HCT116 (cell line): ENCODE results near the gene NT5DC3.

Source experiments
- ATF3 ChIP-seq: IDR thresholded peaks from 2 replicates; pipeline ENCODE4 v1.6.1; 2012
- CTCF ChIP-seq, 3 experiments: fragments of 200-600 bp in 1 of 3; sonication (generic) in 1 of 3; IDR thresholded peaks in 2 of 3; conservative IDR thresholded peaks in 1 of 3; 2 replicates each; pipeline ENCODE4 v1.5.1; 2012 to 2017; ENCODE audit warnings: low read depth in 2 of 3, low read length in 2 of 3, antibody characterized with exemption in 1 of 3, borderline replicate concordance in 1 of 3, control low read depth in 1 of 3, mild to moderate bottlenecking in 1 of 3, mixed read lengths in 1 of 3, mixed run types in 1 of 3, moderate library complexity in 1 of 3; ENCODE audit not compliant: insufficient read depth in 1 of 3
- EZH2 ChIP-seq: fragments of 200-600 bp; sonication (generic); IDR thresholded peaks from 2 replicates; pipeline ENCODE4 v1.6.1; 2017; ENCODE audit warnings: antibody characterized with exemption, mixed run types
- EZH2phosphoT487 ChIP-seq: fragments of 200-600 bp; IDR thresholded peaks from 2 replicates; pipeline ENCODE4 v1.6.1; 2018; ENCODE audit warnings: antibody characterized with exemption, borderline replicate concordance
- FOSL1 ChIP-seq: IDR thresholded peaks from 2 replicates; pipeline ENCODE4 v1.6.1; 2012; ENCODE audit warnings: low read depth
- MAX ChIP-seq: IDR thresholded peaks from 2 replicates; pipeline ENCODE4 v1.6.1; 2012
- POLR2A ChIP-seq: IDR thresholded peaks from 2 replicates; pipeline ENCODE4 v1.7.0; 2011; ENCODE audit warnings: borderline replicate concordance; ENCODE audit not compliant: insufficient read depth, insufficient read length; ENCODE audit errors: extremely low read depth
- POLR2AphosphoS5 ChIP-seq: IDR thresholded peaks from 2 replicates; pipeline ENCODE4 v1.6.1; 2011; ENCODE audit warnings: mild to moderate bottlenecking, low read depth, low read length, moderate library complexity
- RAD21 ChIP-seq: IDR thresholded peaks from 2 replicates; pipeline ENCODE4 v1.6.1; 2012; ENCODE audit warnings: low read depth, mild to moderate bottlenecking
- REST ChIP-seq: IDR thresholded peaks from 2 replicates; pipeline ENCODE4 v1.6.1; 2012; ENCODE audit warnings: low read depth
- SIN3A ChIP-seq: IDR thresholded peaks from 2 replicates; pipeline ENCODE4 v1.6.1; 2012; ENCODE audit warnings: low read depth
- SP1 ChIP-seq: IDR thresholded peaks from 2 replicates; pipeline ENCODE4 v1.6.1; 2012; ENCODE audit warnings: low read depth
- SRF ChIP-seq: IDR thresholded peaks from 2 replicates; pipeline ENCODE4 v1.6.1; 2012; ENCODE audit warnings: low read depth
- YY1 ChIP-seq: IDR thresholded peaks from 2 replicates; pipeline ENCODE4 v1.6.1; 2011; ENCODE audit warnings: low read length, low read depth, moderate library complexity, mild to moderate bottlenecking; ENCODE audit not compliant: insufficient replicate concordance; ENCODE audit errors: extremely low read depth

GRCh38 chr12:103769240-103769945 lies 71.6 kb downstream of the NT5DC3 start:
- TF ChIP-seq EZH2 (no peak), SIN3A (no peak), POLR2A (no peak), CTCF (IDR thresholded peaks at IDR 0.05 in 2 of 3, conservative IDR thresholded peaks at IDR 0.05 in 1 of 3; ENCODE audit: borderline replicate concordance in 1 of 3, insufficient read depth in 1 of 3, low read depth in 2 of 3, low read length in 2 of 3) (no peak), YY1 (no peak), MAX (no peak), SRF (no peak), RAD21 (no peak), EZH2phosphoT487 (no peak), SP1 (no peak), POLR2AphosphoS5 (no peak), ATF3 (no peak), REST (no peak), FOSL1 (no peak)
